Measurements from ENCODE around the gene UNC5CL. TPM values are rescaled to one million over a fixed set of nuclear protein-coding genes. Genes with fewer than 3 reads are reported as not detected.
A peak's percentile ranks its signal among the peaks of the same experiment; 100 is the strongest.

The UNC5CL gene
- total and polyA plus RNA-seq, 9 donors = 2.2 to 9.8 (median 3.6) TPM

DNA sequence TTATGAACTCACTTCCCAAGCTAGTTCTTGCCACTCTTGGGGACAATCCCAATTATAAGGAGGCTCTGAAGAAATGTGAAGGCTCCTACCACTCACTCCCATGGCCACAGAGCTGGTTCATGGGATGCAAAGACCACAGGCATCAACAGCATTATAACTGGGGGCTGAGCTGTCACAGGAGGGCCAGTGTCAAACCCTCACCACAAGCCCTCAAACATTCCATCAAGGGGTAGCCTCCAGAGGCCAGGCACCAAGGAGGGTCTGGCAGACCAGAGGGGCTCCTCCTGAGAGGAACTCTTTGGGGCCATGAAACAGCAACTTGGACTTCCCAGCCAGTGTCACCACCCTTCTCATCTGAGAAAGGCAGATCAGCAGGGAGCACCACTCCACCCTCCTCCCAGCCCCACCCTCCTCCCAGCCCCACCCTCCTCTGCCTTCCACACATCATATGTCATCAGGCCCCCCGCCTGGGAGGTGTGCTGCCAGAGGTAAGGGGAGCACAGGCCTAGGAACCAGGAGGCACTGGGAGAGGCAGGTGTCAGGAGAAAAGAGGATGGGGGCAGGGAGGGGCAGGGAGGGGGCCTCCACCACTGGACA lies 2.0 kb upstream of the UNC5CL start:
- Histone ChIP-seq H3K4me3 (ENCODE audit: low read length) (no peak overlapping the region), H3K9me3 (replicated peaks; ENCODE audit: control insufficient read depth, low read depth, low read length) (no peaks in the 10 kb centered on the region), H3K36me3 (ENCODE audit: control insufficient read depth, insufficient read depth, low read length) (no peaks in the 10 kb centered on the region), H3K27ac (ENCODE audit: low read length) (no peak overlapping the region), H3K4me1 (ENCODE audit: control insufficient read depth, insufficient read depth, low read length) (peaks cover 38% of the 10 kb centered on the region), H3K27me3 (ENCODE audit: control insufficient read depth, insufficient read depth, low read length) (no peaks in the 10 kb centered on the region)
- no peak for DNase-seq
- WGBS (ENCODE audit: insufficient coverage) = no CpG with 5 or more reads among the region's 1 CpG

DNA sequence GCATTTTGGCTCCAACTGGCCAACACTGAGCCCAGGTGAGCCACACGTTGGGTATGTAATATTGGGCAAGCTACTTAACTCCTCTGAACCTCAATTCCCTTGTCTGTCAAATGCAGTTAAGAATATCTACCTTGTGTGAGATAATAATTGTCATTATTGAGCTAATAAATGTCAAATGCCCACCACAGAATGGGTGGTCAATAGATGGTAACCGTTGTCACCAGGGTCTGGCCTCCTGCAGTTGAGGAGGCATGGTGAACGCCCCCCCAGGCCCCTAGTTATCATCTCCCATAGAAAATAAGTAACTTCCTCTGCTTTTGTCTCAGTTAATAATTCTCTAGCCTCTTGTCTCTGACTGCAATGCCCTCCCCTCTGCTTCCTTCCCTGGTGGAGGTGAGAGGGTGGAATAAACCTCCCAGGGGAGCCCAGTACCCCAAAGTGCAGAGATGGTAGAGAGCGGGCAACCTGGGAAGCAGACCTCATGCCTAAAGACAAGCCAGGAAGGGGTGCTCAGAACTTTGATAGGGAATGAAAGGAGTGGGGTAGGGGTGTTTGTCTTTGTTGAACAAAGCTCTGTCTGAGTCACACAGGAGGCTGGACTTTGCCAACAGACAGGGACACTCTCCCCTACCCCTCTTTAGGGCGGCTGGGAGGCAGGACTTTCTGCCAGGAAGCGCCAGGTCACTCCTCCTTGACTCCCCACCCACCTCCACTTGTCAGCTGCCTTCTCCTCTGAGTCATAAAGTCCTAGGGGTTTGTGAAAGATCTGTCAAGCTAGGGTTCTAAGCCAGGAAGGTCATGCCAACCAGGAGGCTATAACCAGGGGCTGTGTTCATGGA lies 1.3 kb upstream of the UNC5CL start:
- no peak for DNase-seq
- H3K9me3 ChIP-seq (replicated peaks; ENCODE audit: control insufficient read depth, low read depth, low read length) = no peaks in the 10 kb centered on the region
- H3K4me1 ChIP-seq (ENCODE audit: control insufficient read depth, insufficient read depth, low read length) = peaks cover 30% of the 10 kb centered on the region
- no peak overlapping the region for H3K27ac ChIP-seq (ENCODE audit: low read length)
- H3K27me3 ChIP-seq (ENCODE audit: control insufficient read depth, insufficient read depth, low read length) = no peaks in the 10 kb centered on the region
- no peak overlapping the region for H3K4me3 ChIP-seq (ENCODE audit: low read length)
- no peaks in the 10 kb centered on the region for H3K36me3 ChIP-seq (ENCODE audit: control insufficient read depth, insufficient read depth, low read length)
- 76% methylated on average over 2 of the region's 6 CpGs for WGBS (ENCODE audit: insufficient coverage)

DNA sequence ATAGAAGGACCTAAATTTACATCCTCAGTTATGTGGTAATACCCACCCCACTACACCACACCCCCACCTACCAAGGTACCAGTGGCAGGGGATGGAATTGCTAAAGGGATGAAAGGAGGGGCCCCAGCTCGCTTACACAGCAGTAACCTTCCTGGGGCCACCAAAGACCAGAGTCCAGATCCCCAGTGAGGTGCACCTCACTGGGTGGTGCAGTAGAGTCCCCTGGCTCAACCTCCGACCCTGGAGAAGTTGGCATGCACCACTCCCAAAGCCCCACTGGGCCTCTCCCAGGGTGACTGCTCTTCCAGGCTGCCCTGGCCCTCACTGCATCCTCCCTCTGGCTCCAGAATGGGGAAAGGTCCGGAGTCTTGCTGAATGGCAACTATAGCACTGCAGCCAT lies 816 bp downstream of the UNC5CL start:
- no peak overlapping the region for H3K4me3 ChIP-seq (ENCODE audit: low read length)
- 90% methylated on average over 2 of the region's 3 CpGs for WGBS (ENCODE audit: insufficient coverage)
- H3K36me3 ChIP-seq (ENCODE audit: control insufficient read depth, insufficient read depth, low read length) = no peaks in the 10 kb centered on the region

DNA sequence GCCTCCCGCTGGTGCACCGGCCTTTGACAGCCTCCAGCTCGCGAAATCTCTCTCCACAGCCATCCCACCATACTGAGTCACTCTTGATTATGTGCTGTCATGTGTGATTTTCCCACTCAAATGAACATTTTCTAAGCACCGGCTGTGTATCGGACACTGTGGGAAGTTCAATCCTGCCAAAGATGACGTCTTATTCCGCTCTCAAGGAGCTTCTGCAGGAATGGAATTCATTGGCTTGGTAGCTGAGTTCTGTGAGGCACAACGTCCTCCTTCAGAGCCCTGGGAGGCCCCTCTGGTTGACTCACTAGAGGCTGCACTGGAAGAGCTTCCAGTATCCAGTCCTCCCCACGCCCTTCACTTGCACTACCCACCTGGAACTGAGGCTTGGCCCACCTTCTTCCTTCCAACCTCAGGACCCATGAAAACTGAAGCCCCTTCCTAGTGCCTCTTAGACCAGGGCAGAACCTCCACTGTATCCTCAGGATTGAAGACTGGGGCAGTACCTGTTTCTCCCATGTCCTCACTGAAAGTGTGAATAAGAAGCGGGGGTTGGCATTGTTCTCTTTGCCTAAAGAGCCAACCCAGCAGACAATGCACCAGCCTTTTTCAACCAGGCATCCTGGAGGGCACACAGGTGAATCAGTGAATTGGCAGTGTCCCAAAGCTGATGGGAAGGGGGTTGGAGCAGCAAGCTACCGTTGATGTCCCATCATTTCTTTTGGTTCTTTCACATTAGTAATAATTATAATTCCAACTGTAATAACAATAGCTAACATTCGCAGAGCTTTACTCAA lies 1.7 kb downstream of the UNC5CL start:
- no peaks in the 10 kb centered on the region for H3K36me3 ChIP-seq (ENCODE audit: control insufficient read depth, insufficient read depth, low read length)
- WGBS (ENCODE audit: insufficient coverage) = 64% methylated on average over 3 of the region's 13 CpGs

More for the DNA sequence above, 816 bp downstream of the UNC5CL start:
- Histone ChIP-seq H3K27ac (ENCODE audit: low read length) (no peak overlapping the region), H3K4me1 (ENCODE audit: control insufficient read depth, insufficient read depth, low read length) (peaks cover 20% of the 10 kb centered on the region), H3K9me3 (replicated peaks; ENCODE audit: control insufficient read depth, low read depth, low read length) (no peaks in the 10 kb centered on the region), H3K27me3 (ENCODE audit: control insufficient read depth, insufficient read depth, low read length) (no peaks in the 10 kb centered on the region)
- no peak for DNase-seq

DNA sequence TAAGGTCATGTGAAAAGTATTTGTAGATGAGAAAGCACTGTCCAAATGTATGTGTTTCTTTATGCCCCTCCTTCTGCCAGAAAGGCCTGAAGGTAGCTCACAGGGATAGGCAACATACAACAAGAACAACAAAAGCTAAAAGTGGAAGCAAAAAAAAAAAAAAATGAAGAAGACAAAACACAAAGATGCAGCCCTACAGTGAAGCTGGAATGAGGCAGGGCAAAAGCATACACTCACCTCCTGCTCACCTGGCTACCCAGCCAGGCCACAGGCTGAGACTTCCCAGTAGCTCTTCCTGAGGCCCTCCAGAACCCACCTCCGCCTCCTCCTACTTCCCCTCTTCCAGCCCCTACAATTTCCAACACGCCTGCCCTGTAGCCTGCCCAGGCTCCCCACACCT lies 2.4 kb downstream of the UNC5CL start:
- 61% methylated on average over 2 of the region's 2 CpGs for WGBS (ENCODE audit: insufficient coverage)
- no peak for DNase-seq
- Histone ChIP-seq H3K4me3 (ENCODE audit: low read length) (no peak overlapping the region), H3K4me1 (ENCODE audit: control insufficient read depth, insufficient read depth, low read length) (peaks cover 20% of the 10 kb centered on the region), H3K9me3 (replicated peaks; ENCODE audit: control insufficient read depth, low read depth, low read length) (no peaks in the 10 kb centered on the region), H3K27ac (ENCODE audit: low read length) (no peak overlapping the region), H3K27me3 (ENCODE audit: control insufficient read depth, insufficient read depth, low read length) (no peaks in the 10 kb centered on the region), H3K36me3 (ENCODE audit: control insufficient read depth, insufficient read depth, low read length) (no peaks in the 10 kb centered on the region)

More for the DNA sequence above, 1.7 kb downstream of the UNC5CL start:
- no peak for DNase-seq
- no peak overlapping the region for H3K4me3 ChIP-seq (ENCODE audit: low read length)
- no peak overlapping the region for H3K27ac ChIP-seq (ENCODE audit: low read length)
- peaks cover 20% of the 10 kb centered on the region for H3K4me1 ChIP-seq (ENCODE audit: control insufficient read depth, insufficient read depth, low read length)
- no peaks in the 10 kb centered on the region for H3K9me3 ChIP-seq (replicated peaks; ENCODE audit: control insufficient read depth, low read depth, low read length)
- H3K27me3 ChIP-seq (ENCODE audit: control insufficient read depth, insufficient read depth, low read length) = no peaks in the 10 kb centered on the region

DNA sequence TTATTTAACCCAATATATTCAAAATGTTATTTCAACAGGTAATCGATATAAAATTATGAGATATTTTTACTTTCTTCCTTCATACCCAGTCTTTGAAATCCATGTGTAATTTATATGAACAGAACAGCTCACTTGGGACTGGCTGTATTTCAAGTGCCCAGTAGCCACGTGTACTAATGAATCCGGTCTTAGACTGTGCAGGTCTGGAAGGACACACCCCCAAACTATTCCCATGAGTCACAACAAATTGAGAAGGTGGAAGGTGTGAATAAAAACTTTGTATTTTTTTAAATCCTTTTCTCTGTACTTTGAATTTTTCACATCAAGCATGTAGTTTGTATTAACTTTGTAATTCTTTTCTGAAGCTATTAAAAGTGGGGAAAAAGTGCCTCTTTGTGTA lies 2.8 kb downstream of the UNC5CL start:
- Histone ChIP-seq H3K4me1 (ENCODE audit: control insufficient read depth, insufficient read depth, low read length) (peaks cover 20% of the 10 kb centered on the region), H3K36me3 (ENCODE audit: control insufficient read depth, insufficient read depth, low read length) (no peaks in the 10 kb centered on the region), H3K27me3 (ENCODE audit: control insufficient read depth, insufficient read depth, low read length) (no peaks in the 10 kb centered on the region), H3K4me3 (ENCODE audit: low read length) (no peak overlapping the region), H3K27ac (ENCODE audit: low read length) (no peak overlapping the region), H3K9me3 (replicated peaks; ENCODE audit: control insufficient read depth, low read depth, low read length) (no peaks in the 10 kb centered on the region)
- DNase-seq = no peak
- WGBS (ENCODE audit: insufficient coverage) = no CpG with 5 or more reads among the region's 3 CpGs

DNA sequence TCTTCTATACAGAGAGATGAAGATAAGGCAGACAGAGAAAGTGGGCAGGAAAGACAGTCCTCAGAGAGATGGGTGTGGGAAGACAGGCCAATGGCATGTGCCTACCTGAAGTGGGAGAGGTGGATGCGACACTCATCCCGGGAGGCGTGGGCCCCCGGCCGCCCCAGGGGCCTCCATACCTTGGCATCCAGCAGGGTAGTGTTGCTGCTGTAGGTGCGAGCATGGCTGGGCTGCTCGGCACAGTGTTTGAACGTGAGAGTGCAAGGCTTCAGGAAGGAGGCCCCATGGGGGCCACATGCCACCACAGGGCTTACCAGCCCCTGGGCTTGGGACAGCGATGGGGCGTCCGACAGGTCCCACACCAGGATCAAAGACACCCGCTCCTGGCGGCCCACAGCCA lies 5.2 kb downstream of the UNC5CL start:
- Histone ChIP-seq H3K27ac (ENCODE audit: low read length) (no peak overlapping the region), H3K4me1 (ENCODE audit: control insufficient read depth, insufficient read depth, low read length) (peaks cover 15% of the 10 kb centered on the region), H3K36me3 (ENCODE audit: control insufficient read depth, insufficient read depth, low read length) (no peaks in the 10 kb centered on the region), H3K27me3 (ENCODE audit: control insufficient read depth, insufficient read depth, low read length) (no peaks in the 10 kb centered on the region), H3K4me3 (ENCODE audit: low read length) (no peak overlapping the region), H3K9me3 (replicated peaks; ENCODE audit: control insufficient read depth, low read depth, low read length) (no peaks in the 10 kb centered on the region)
- WGBS (ENCODE audit: insufficient coverage) = 85% methylated on average over 13 of the region's 13 CpGs
- DNase-seq = no peak

DNA sequence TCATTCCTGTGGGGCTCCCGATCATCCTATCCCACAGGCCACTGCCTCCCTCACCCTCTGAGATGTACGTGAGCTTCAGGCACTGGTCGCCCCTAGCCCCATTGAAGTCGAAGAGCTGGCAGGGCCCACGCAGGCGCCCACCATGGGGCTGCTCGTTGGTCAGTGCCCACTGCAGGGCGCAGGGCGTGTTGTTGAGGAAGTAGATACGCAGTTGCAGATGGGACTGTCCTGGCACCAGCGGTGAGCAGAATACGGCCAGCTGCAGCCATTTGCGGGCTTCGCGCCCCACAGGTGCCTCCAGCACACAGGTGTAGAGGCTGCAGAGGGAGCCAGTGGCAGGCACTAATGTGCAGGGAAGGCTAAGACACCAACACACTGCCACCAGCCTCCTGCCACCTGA lies 6.2 kb downstream of the UNC5CL start:
- 91% methylated on average over 12 of the region's 15 CpGs for WGBS (ENCODE audit: insufficient coverage)

DNA sequence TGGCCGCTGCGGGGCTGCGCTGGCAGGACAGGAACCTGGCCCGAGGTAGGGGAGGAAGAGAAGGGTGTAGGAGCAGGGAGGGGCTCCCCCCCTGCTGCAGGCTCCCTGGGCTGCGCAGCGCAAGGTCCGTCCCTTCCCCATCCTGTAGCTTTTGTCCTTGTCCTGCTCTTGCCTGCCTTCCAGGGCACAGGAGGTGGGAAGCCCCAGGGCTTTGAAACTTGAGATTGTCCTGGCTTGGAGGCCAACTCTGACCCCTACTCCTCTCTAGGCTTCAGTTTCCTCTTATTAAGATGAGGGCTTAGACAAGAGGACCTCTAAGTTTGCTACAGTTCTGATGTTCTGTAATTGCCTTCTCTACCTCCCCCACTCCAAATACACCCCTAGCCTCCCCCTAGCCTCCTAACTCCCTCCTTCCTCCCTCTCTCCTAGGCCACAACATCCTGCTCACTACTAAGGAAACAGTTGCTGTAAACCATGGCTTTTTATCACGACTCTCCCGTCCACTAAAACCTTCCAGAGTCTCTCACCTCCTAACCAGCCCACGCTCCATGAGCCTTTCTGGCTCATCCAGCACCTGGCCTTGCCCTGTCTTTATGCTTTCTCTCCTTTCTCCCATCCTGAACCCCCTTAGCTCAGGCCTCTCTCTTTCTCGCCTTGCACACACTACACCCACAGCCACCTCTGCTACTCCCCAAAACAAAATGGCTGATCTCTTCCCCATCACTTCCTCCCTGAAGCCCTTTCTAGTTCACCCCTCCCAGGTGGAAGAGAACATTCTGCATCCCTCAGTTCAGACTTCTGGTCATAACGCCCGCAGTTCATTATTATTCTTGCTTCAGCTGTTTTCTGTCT lies 10.2 kb downstream of the UNC5CL start:
- 41% methylated on average over 7 of the region's 13 CpGs for WGBS (ENCODE audit: insufficient coverage)
- H3K27ac ChIP-seq (ENCODE audit: low read length) = peak overlapping the region; percentile 81
- peaks cover 28% of the 10 kb centered on the region for H3K4me1 ChIP-seq (ENCODE audit: control insufficient read depth, insufficient read depth, low read length)
- H3K4me3 ChIP-seq (ENCODE audit: low read length) = peak overlapping the region; percentile 57
- no peaks in the 10 kb centered on the region for H3K27me3 ChIP-seq (ENCODE audit: control insufficient read depth, insufficient read depth, low read length)
- DNase-seq = peak; percentile 44
- no peaks in the 10 kb centered on the region for H3K36me3 ChIP-seq (ENCODE audit: control insufficient read depth, insufficient read depth, low read length)
- H3K9me3 ChIP-seq (replicated peaks; ENCODE audit: control insufficient read depth, low read depth, low read length) = no peaks in the 10 kb centered on the region

More for the DNA sequence above, 6.2 kb downstream of the UNC5CL start:
- Histone ChIP-seq H3K27me3 (ENCODE audit: control insufficient read depth, insufficient read depth, low read length) (no peaks in the 10 kb centered on the region), H3K9me3 (replicated peaks; ENCODE audit: control insufficient read depth, low read depth, low read length) (no peaks in the 10 kb centered on the region), H3K27ac (ENCODE audit: low read length) (no peak overlapping the region), H3K4me1 (ENCODE audit: control insufficient read depth, insufficient read depth, low read length) (peaks cover 22% of the 10 kb centered on the region), H3K36me3 (ENCODE audit: control insufficient read depth, insufficient read depth, low read length) (no peaks in the 10 kb centered on the region), H3K4me3 (ENCODE audit: low read length) (no peak overlapping the region)
- DNase-seq = no peak

Measured in muscle of leg (tissue), 11 donors.